Caco-2 (cell line): ENCODE data around the gene F2. TPM values are rescaled to one million over a fixed set of nuclear protein-coding genes. Genes with fewer than 3 reads are reported as not detected.

Experiments used
- BruUV-seq: library from RNA; stranded (reverse); fragments of 400-500 nt; replicated peaks from 2 replicates; lab custom pipeline; 2021; lab: Mats Ljungman, UMichigan
- CTCF ChIA-PET: fragments of 300-600 bp; sonication (Branson Sonifier 250); formaldehyde crosslinking; loops from one replicate; lab custom pipeline; 2022; ENCODE audit warnings: antibody characterized with exemption; lab: Charles Lee
- POLR2A ChIA-PET: fragments of 300-600 bp; sonication (Branson Sonifier 250); formaldehyde crosslinking; loops from one replicate; lab custom pipeline; 2022; ENCODE audit warnings: antibody characterized with exemption; lab: Charles Lee
- DNase-seq, 2 experiments: peaks; one replicate each; pipeline versions ENCODE4 v3.0.0 to v3.0.0-alpha.2; 2020 to 2022
- H3K27me3 ChIP-seq: replicated peaks from 2 replicates; pipeline ENCODE4 v1.6.0; 2011; ENCODE audit warnings: low read length; ENCODE audit not compliant: control insufficient read depth, insufficient read depth
- H3K36me3 ChIP-seq: 2 replicates; pipeline ENCODE4 v1.5.1; 2011; ENCODE audit warnings: low read length; ENCODE audit not compliant: control insufficient read depth, insufficient read depth
- H3K4me1 ChIP-seq: fragments of 250-450 bp; sonication (Bioruptor Pico); 2 replicates; pipeline ENCODE4 v1.5.1; 2020; ENCODE audit warnings: mild to moderate bottlenecking
- H3K4me3 ChIP-seq: 2 replicates; pipeline ENCODE4 v1.5.1; 2011; ENCODE audit warnings: low read depth, mild to moderate bottlenecking, control low read depth, low read length
- H3K9me3 ChIP-seq: fragments of 250-450 bp; sonication (Bioruptor Pico); 2 replicates; pipeline ENCODE4 v1.5.1; 2020; ENCODE audit warnings: mild to moderate bottlenecking, moderate library complexity
- H3K27ac Mint-ChIP-seq: one replicate; pipeline ENCODE4 v1.8.0; 2022; ENCODE audit warnings: mixed read lengths; ENCODE audit not compliant: unreplicated experiment
- H3K27me3 Mint-ChIP-seq: one replicate; pipeline ENCODE4 v1.8.0; 2022; ENCODE audit warnings: mixed read lengths; ENCODE audit not compliant: insufficient read depth, unreplicated experiment
- H3K36me3 Mint-ChIP-seq: one replicate; pipeline ENCODE4 v1.8.0; 2022; ENCODE audit warnings: mild to moderate bottlenecking, mixed read lengths; ENCODE audit not compliant: insufficient read depth, unreplicated experiment
- H3K4me1 Mint-ChIP-seq: one replicate; pipeline ENCODE4 v1.8.0; 2022; ENCODE audit warnings: low read depth, mixed read lengths; ENCODE audit not compliant: unreplicated experiment
- H3K4me3 Mint-ChIP-seq: one replicate; pipeline ENCODE4 v1.8.0; 2022; ENCODE audit warnings: mild to moderate bottlenecking, moderate library complexity, mixed read lengths; ENCODE audit not compliant: unreplicated experiment
- H3K9me3 Mint-ChIP-seq: one replicate; pipeline ENCODE4 v1.8.0; 2022; ENCODE audit warnings: mixed read lengths; ENCODE audit not compliant: unreplicated experiment
- intact Hi-C: fragments of 100-400 bp; cut with micrococcal nuclease; formaldehyde crosslinking; loops from one replicate; pipeline ENCODE4 v1.10.0; 2022; ENCODE audit not compliant: unreplicated experiment
- total RNA-seq: library from RNA; stranded (reverse); gene quantifications from 2 replicates; pipeline ENCODE4 v1.2.3, GENCODE V29; 2022
- TF ChIP-seq, protein P1 (sequence below), 2 experiments: fragments of 200-600 bp in 1 of 2; IDR thresholded peaks; 1 replicate in 1 of 2; 2 replicates in 1 of 2; pipeline versions ENCODE4 v1.5.1 to v1.8.0; 2011 to 2022; ENCODE audit warnings: antibody characterized with exemption in 1 of 2, control low read depth in 1 of 2, inconsistent platforms in 1 of 2, low read depth in 1 of 2, low read length in 1 of 2, mild to moderate bottlenecking in 1 of 2, moderate library complexity in 1 of 2; ENCODE audit not compliant: insufficient read depth in 1 of 2, severe bottlenecking in 1 of 2, unreplicated experiment in 1 of 2

F2 gene
- total RNA-seq, 1 experiment from 2014 or later, result 60.0 TPM

DNA sequence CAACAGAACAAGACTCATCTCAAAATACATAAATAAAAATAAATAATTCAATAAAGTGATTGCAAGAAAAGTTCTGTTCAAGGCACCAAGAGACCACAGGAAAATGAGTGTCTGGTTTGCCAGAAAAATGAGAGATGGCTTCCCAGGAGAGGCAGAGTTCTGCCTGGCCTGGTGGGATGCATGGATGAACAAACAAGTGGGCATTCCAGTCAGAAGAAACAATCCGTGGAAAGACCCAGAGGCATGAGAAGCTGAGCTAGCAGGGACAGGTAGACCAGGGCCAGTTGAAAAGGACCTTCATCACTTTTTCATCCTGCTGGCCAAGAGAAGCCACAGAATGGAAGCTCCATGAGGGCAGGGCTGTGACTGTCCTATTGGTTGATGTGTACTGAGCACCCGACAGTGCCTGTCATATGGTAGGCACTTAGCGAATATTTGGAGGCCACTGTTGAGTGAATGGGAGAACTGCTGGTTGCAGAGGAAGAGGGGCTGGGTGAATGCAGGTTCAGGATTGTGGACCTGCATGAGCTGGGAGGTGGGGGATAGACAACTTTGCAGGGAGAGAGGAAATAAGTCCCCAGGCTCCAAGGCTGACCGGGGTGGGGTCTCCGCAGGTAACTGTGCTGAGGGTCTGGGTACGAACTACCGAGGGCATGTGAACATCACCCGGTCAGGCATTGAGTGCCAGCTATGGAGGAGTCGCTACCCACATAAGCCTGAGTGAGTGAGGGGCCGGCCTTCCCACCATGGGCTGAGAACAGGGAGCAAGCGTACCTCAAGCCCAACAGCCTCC, 3.7 kb downstream of the F2 start:
- ChIA-PET POLR2A (no interaction called here), CTCF (no interaction called here)
- peaks cover 11% of the 10 kb centered on the region for H3K4me1 Mint-ChIP-seq
- intact Hi-C loops, result no loop called here
- peaks cover 30% of the 10 kb centered on the region for H3K4me1 ChIP-seq
- TF ChIP-seq, protein P1, sequence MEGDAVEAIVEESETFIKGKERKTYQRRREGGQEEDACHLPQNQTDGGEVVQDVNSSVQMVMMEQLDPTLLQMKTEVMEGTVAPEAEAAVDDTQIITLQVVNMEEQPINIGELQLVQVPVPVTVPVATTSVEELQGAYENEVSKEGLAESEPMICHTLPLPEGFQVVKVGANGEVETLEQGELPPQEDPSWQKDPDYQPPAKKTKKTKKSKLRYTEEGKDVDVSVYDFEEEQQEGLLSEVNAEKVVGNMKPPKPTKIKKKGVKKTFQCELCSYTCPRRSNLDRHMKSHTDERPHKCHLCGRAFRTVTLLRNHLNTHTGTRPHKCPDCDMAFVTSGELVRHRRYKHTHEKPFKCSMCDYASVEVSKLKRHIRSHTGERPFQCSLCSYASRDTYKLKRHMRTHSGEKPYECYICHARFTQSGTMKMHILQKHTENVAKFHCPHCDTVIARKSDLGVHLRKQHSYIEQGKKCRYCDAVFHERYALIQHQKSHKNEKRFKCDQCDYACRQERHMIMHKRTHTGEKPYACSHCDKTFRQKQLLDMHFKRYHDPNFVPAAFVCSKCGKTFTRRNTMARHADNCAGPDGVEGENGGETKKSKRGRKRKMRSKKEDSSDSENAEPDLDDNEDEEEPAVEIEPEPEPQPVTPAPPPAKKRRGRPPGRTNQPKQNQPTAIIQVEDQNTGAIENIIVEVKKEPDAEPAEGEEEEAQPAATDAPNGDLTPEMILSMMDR (IDR thresholded peaks at IDR 0.05; ENCODE audit: insufficient read depth in 1 of 2, low read depth in 1 of 2, low read length in 1 of 2, severe bottlenecking in 1 of 2, unreplicated experiment in 1 of 2), result no peak
- H3K4me3 ChIP-seq, result no peak overlapping the region
- BruUV-seq, result no TSS peak
- H3K4me3 Mint-ChIP-seq, result no peak overlapping the region
- no peak for DNase-seq
- H3K27me3 ChIP-seq, result no peaks in the 10 kb centered on the region
- no peak overlapping the region for H3K27ac Mint-ChIP-seq
- H3K36me3 Mint-ChIP-seq, result peaks cover 4% of the 10 kb centered on the region
- no peaks in the 10 kb centered on the region for H3K9me3 ChIP-seq
- peaks cover 5% of the 10 kb centered on the region; the same call in 1 of the 2 replicates for H3K36me3 ChIP-seq
- H3K9me3 Mint-ChIP-seq, result no peaks in the 10 kb centered on the region
- no peaks in the 10 kb centered on the region for H3K27me3 Mint-ChIP-seq

- peaks cover 5% of the 10 kb centered on the region; the same call in 1 of the 2 replicates for H3K36me3 ChIP-seq
- H3K9me3 ChIP-seq, result no peaks in the 10 kb centered on the region
- H3K9me3 Mint-ChIP-seq, result no peaks in the 10 kb centered on the region
- intact Hi-C loops, result no loop called here
- no peak overlapping the region for H3K4me3 Mint-ChIP-seq
- DNase-seq, result no peak
- CTCF ChIA-PET, result no interaction called here
- BruUV-seq, result no TSS peak
- no peaks in the 10 kb centered on the region for H3K27me3 Mint-ChIP-seq
- TF ChIP-seq, protein P1 (IDR thresholded peaks at IDR 0.05; ENCODE audit: insufficient read depth in 1 of 2, low read depth in 1 of 2, low read length in 1 of 2, severe bottlenecking in 1 of 2, unreplicated experiment in 1 of 2), result no peak
- H3K27me3 ChIP-seq, result no peaks in the 10 kb centered on the region
- peaks cover 25% of the 10 kb centered on the region for H3K4me1 ChIP-seq
- H3K4me1 Mint-ChIP-seq, result peaks cover 10% of the 10 kb centered on the region
- POLR2A ChIA-PET, result no interaction called here
- H3K27ac Mint-ChIP-seq, result no peak overlapping the region
- H3K4me3 ChIP-seq, result no peak overlapping the region
- peaks cover 4% of the 10 kb centered on the region for H3K36me3 Mint-ChIP-seq
These were observed 4.3 kb downstream of the F2 start for GRCh38 chr11:46723359-46723680.

GRCh38 chr11:46724088-46724487, 5.1 kb downstream of the F2 start:
- Mint-ChIP-seq H3K4me3 (no peak overlapping the region), H3K36me3 (peaks cover 4% of the 10 kb centered on the region), H3K27ac (peak overlapping the region; percentile 16), H3K4me1 (peaks cover 2% of the 10 kb centered on the region), H3K9me3 (no peaks in the 10 kb centered on the region), H3K27me3 (no peaks in the 10 kb centered on the region)
- H3K27me3 ChIP-seq, result no peaks in the 10 kb centered on the region
- CTCF ChIA-PET, result no interaction called here
- H3K4me3 ChIP-seq, result no peak overlapping the region
- H3K9me3 ChIP-seq, result no peaks in the 10 kb centered on the region
- intact Hi-C loops, result no loop called here
- H3K4me1 ChIP-seq, result peaks cover 17% of the 10 kb centered on the region
- DNase-seq, result no peak
- TF ChIP-seq, protein P1 (IDR thresholded peaks at IDR 0.05; ENCODE audit: insufficient read depth in 1 of 2, low read depth in 1 of 2, low read length in 1 of 2, severe bottlenecking in 1 of 2, unreplicated experiment in 1 of 2), result no peak
- no TSS peak for BruUV-seq
- POLR2A ChIA-PET, result no interaction called here
- peaks cover 6% of the 10 kb centered on the region; the same call in 1 of the 2 replicates for H3K36me3 ChIP-seq
